ENCODE measurements around the gene MBNL1.
A peak's percentile ranks its signal among the peaks of the same experiment; 100 is the strongest.

MBNL1 gene

GRCh38 chr3:152268555-152269055 is at the start of gene MBNL1:
Gene MBNL1 (plus strand): TSS chr3:152268929. CDS start chr3:152300194, 31,265 bp downstream.
- peak; percentile 76 for DNase-seq

GRCh38 chr3:152219216-152219615 is 49.5 kb upstream of the MBNL1 start:
- DNase-seq, result no peak

GRCh38 chr3:152219769-152220255 is 48.9 kb upstream of the MBNL1 start:
- no peak for DNase-seq

GRCh38 chr3:152222327-152222726 is 46.4 kb upstream of the MBNL1 start:
- DNase-seq, result no peak

- no peak for DNase-seq
Observed at GRCh38 chr3:152225201-152225600, 43.5 kb upstream of the MBNL1 start.

- no peak for DNase-seq
Observed at GRCh38 chr3:152226176-152226575, 42.6 kb upstream of the MBNL1 start.

- DNase-seq, result no peak
Observed at GRCh38 chr3:152227027-152227426, 41.7 kb upstream of the MBNL1 start.

GRCh38 chr3:152229692-152230091 is 39.0 kb upstream of the MBNL1 start:
- no peak for DNase-seq

GRCh38 chr3:152230370-152230769 is 38.4 kb upstream of the MBNL1 start:
- DNase-seq, result no peak

GRCh38 chr3:152232001-152232400 is 36.7 kb upstream of the MBNL1 start:
- no peak for DNase-seq

GRCh38 chr3:152232679-152233078 is 36.0 kb upstream of the MBNL1 start:
- DNase-seq, result no peak

- DNase-seq, result no peak
Observed at GRCh38 chr3:152234657-152235375, 33.9 kb upstream of the MBNL1 start.

- peak; percentile 50 for DNase-seq
Observed at GRCh38 chr3:152235709-152236298, 32.9 kb upstream of the MBNL1 start.

GRCh38 chr3:152236716-152237115 is 32.0 kb upstream of the MBNL1 start:
- DNase-seq, result no peak

GRCh38 chr3:152241142-152242017 is 27.3 kb upstream of the MBNL1 start:
- no peak for DNase-seq

GRCh38 chr3:152243301-152243711 is 25.4 kb upstream of the MBNL1 start:
- no peak for DNase-seq

- no peak for DNase-seq
Observed at GRCh38 chr3:152243721-152244516, 24.8 kb upstream of the MBNL1 start.

- DNase-seq, result no peak
Observed at GRCh38 chr3:152244517-152244888, 24.2 kb upstream of the MBNL1 start.

GRCh38 chr3:152245498-152246170 is 23.1 kb upstream of the MBNL1 start:
- DNase-seq, result no peak

GRCh38 chr3:152251916-152252315 is 16.8 kb upstream of the MBNL1 start:
- no peak for DNase-seq

- no peak for DNase-seq
Observed at GRCh38 chr3:152252755-152253154, 16.0 kb upstream of the MBNL1 start.

GRCh38 chr3:152253514-152253913 is 15.2 kb upstream of the MBNL1 start:
- DNase-seq, result no peak
